GM18867 (cell line): ENCODE measurements around the gene CTSD.
"Not testable (repeated sequence)": the region's sequence is repeated elsewhere in the genome, so short reads cannot be mapped to it uniquely, and the experiment has no call there.

Experiments used
- ATAC-seq: cut with Tn5 transposase; IDR thresholded peaks from one replicate; pipeline ENCODE4 v1.9.1; 2021; ENCODE audit warnings: mild to moderate bottlenecking, moderate library complexity; ENCODE audit not compliant: unreplicated experiment

CTSD gene

DNA sequence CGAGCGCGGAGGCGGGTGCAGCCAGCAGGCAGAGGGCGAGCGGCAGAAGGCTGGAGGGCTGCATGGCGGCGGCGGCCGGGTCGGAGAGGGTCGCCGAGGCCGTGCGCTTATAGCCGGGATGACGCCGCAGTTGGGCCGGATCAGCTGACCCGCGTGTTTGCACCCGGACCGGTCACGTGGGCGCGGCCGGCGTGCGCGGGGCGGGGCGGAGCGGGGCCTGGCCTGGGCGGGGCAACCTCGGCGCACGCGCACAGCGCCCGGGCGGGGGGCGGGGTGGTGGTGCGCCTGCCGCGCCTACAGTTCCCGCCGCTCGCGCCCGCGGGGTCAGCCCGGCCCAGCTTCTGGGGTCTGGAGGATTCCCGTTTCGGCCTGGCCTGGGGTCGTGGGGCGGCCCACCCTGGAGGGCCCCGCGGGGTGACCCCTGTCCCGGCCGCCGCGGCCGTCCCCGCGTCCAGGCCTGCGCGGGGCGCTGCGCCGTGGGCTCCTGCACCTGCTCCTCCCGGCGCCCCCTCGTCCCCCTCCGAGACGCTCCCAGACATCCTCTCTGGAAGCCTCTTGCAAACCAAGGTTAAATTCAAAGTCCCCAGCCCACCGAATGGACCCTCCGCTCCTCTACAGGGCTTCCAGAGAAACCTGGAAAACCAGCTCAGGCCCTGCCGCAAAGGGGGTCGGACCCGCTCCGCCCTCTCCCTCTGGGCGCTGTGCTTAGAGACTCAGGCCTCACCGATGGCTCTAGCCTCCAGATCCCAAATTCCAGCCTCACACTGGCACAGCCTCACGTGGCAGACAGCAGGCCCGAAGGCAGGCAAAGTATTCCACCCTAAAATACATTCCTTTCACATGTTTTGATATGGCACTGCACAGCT lies at the start of gene CTSD:
TSS of gene CTSD (minus strand) at position 132 of the 866 bp plus-strand sequence. CDS start at position 64, 68 bp downstream.
- ATAC-seq, result peak; percentile 72

GRCh38 chr11:1813356-1813755 lies 49.6 kb upstream of the CTSD start:
- ATAC-seq, result not testable (repeated sequence)

DNA sequence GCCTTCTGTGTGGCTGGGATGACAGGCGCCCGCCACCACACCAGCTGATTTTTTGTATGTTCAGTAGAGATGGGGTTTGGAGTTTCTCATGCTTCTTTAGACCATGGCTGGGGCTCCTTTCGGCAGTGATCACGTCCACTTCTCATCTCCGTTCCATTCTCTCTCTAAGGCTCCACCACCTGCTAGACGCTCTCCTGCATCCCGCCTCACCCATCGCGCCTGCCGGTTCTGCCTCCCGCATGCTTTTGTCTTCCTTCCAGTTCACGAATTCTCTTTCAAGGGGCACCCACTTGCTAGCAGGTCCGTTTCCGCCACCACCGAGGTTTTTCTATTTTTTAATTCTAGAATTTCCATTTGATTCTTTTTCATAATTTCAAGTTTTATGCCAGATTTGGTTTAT lies 49.1 kb upstream of the CTSD start:
- no peak for ATAC-seq

DNA sequence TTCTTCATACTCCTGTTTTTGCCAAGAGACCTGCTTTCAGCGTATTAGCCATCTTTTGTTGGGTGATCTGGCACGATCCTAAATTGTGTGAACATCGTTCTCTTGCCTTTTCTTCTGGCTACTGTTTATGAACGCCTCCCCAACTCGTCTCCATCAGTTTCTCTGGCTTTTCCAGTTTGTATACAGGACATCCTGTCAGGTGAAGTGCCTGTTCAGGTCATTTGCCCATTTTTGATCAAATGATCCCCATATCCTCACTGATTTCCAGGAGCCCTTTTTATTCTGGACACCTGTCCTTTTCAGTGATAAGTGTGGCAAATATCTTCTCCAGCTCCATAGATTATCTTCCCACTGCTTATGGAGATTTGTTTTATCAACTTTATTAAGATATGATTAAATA lies 48.5 kb upstream of the CTSD start:
- ATAC-seq, result no peak

- no peak for ATAC-seq
Measured at GRCh38 chr11:1810761-1811160, 47.0 kb upstream of the CTSD start.

DNA sequence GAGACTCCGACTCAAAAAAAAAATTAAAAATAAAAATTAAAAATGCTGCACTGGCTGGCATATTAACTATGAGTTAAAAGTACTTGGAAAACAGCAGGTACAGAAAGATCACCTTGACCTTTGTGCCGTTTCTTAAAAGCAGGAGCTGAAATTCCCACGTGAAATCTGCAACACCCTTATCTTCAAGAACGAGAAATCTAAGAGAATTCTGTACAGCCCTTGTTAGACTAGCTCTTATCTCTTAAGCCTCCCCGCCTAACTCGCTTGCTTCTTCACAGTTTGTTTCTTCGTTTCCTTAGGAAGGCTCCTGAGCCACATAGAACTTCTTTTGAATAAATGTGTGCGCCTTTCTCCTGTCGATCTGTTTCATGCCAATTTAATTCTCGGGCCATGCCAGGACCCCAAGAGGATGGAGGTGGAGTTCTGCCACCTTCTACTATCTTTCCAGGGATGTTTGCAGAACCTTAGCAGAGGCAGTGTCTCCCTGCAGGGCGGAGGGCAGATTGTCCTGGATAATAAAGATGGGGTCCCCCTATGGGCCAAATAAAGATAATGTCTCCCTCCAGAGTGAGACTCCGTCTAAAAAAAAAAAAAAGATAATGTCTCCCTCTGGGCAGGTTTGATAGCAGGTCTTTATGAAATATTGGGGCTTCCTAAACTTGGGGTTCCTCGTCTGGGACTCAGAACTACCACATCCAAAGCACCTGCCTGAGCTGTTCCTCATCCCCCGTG lies 43.7 kb upstream of the CTSD start:
- ATAC-seq, result no peak

DNA sequence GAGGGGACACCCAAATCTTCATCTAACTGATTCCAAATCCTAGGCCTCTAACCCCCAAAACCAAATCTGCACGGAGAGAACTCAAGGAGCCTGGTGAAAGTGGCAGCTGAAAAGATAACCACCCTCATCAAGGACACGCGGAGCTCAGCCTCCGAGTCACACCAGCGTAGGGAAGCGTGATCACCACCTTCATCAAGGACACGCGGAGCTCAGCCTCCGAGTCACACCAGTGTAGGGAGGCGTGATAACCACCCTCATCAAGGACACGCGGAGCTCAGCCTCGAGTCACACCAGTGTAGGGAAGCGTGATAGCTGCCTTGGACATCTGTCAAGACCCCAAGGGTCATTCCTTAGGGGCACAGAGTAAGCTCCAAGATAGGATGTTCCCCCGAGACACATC lies 41.8 kb upstream of the CTSD start:
- no peak for ATAC-seq

DNA sequence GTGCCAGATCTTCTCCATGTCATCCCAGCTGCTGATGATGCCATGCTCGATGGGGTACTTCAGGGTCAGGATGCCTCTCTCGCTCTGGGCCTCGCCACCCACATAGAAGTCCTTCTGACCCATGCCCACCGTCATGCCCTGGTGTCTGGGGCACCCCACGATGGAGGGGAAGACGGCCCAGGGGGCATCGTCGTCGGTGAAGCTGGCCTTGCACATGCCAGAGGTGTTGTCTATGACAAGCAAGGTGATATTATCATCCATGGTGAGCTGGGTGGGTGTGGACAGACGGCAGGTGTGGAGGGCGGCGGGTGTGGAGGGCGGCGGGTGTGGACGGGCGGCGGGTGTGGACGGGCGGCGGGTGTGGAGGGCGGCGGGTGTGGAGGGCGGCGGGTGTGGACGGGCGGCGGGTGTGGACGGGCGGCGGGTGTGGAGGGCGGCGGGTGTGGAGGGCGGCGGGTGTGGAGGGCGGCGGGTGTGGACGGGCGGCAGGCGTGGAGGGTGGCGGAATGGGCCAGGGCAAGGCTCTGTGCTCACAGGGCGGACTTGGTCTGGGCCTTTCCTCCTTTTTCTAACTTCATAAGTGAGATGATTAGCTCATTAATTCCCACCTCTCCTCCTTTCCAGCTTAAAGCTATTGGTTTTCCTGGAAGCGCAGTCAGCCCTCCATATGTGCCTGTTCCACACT lies 40.2 kb upstream of the CTSD start:
- ATAC-seq, result not testable (repeated sequence)

DNA sequence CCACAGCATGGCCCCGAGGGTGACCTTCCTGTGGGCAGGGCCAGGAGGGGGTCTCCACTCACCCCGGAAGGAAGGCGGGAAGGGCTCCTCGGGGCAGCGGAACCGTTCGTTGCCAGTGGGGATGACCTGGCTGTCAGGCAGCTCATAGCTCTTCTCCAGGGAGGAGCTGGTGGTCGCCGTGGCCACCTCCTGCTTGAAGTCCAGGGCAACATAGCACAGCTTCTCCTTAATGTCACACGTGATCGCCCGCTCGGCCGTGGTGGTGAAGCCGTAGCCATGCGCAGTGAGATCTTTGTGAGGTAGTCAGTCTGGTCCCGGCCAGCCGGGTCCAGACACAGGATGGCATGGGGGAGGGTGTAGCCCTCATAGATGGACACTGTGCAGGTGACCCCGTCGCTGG lies 39.5 kb upstream of the CTSD start:
- ATAC-seq, result no peak

DNA sequence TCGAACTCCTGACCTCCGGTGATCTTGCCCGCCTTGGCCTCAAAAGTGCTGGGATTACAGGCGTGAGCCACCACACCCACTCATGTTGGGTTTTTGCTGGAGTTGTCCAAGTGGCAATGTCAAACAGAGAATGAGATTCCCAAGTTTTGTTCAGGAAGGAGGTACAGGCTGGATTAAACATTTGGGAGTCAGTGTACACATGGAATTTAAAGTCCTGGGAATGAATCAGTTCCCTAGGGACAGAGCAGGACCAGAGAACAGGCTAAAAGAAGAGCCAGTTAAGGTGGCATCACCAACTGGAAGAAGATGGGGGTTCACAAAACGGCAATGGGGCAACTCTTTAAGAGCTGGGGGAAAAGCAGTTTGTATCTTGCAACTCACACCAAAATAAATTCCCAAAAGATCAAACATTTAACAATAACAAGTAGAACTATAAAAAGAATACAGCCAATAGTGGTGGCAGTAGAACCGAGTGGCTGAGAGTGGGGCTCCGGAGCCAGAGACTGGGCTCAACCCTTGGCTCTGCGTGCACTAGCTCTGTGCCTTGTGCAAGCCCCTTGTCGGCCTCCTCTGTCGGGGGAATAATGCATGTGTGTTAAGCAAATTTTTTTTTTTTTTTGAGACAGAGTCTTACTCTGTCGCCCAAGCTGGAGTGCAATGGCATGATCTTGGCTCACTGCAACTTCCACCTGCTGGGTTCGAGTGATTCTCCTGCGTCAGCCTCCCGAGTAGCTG lies 33.8 kb upstream of the CTSD start:
- no peak for ATAC-seq

DNA sequence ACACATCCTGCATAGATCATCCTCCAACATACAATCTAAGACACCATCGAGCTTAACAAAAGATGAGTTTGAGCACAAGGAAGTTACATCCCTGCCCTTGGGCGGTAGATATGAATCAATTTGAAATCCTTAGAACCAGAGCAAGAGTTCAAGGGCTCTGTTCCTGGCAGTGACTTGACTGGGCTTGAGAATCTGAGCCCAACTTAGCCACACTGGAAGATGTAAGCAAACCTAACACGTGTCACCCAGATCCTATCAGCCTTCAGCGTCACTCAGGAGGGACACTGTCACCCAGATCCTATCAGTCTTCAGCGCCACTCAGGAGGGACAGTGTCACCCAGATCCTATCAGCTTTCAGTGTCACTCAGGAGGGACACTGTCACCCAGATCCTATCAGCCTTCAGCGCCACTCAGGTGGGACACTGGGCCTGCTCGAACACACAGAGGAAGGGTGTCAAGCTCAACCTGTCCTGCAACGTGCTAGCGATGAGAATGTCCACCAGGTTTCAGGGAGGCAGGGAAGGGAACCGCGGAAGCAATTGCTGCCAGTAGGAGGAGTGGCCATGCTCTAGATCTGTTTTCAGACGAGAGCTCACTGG lies 32.8 kb upstream of the CTSD start:
- ATAC-seq, result no peak

- no peak for ATAC-seq
Measured at GRCh38 chr11:1793081-1793480, 29.4 kb upstream of the CTSD start.

GRCh38 chr11:1792461-1792860 lies 28.7 kb upstream of the CTSD start:
- ATAC-seq, result no peak

DNA sequence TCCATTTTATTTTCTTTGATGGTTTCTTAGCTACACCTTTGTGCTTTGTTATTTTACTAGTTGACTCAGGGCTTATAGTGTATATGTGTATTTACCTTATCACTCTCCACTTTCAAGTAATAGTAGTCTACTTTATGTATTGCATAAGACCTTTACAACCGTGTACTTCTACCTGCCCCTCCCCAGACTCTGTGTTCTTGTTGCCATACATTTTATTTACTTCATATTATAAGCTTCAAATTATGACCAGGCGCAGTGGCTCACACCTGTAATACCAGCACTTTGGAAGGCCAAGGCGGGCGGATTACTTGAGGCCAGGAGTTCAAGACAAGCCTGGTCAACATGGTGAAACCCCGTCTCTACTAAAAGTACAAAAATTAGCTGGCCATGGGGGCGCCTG lies 28.2 kb upstream of the CTSD start:
- ATAC-seq, result no peak

- ATAC-seq, result no peak
Measured at GRCh38 chr11:1786466-1786865, 22.7 kb upstream of the CTSD start.

GRCh38 chr11:1785749-1786413 lies 22.2 kb upstream of the CTSD start:
- no peak for ATAC-seq

DNA sequence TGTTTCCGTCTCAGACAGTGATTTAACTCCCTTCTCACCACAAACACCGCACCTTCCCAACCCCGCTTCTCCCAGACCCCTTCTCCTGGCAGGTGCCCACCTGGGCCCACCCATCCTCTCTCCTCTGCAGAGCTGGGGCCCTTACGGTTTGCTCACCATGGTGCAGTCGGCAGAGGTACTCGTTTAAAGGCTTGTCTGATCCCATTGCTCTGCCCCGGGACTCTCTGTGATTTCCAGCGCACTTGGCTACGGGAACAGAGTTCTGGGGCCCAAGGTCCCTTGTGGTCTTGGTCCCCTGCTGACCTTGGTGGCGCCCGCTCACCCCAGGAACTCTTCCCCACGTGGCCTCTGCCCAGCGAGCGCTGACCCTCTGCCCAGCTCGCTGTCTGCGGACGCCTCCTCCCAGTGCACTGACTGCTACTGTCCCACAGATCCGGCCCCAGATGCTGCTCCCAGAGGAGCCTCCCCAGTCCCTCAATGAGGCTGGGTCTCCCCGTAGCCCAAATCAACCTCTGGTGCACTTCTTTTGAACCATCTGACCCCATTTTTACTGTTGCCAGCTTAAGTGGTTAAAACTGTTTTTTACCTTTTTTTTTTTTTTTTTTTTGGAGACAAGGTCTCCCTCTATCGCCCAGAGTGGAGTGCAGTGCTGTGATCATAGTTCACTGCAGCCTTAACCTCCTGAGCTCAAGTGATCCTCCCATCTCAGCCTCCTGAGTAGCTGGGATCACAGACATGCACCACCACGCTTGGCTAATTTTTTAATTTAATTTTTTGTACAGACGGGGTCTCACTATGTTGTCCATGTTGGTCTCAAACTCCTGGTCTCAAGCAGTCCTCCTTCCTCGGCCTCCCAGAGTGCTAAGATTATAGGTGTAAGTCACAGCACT lies 21.3 kb upstream of the CTSD start:
- ATAC-seq, result no peak

DNA sequence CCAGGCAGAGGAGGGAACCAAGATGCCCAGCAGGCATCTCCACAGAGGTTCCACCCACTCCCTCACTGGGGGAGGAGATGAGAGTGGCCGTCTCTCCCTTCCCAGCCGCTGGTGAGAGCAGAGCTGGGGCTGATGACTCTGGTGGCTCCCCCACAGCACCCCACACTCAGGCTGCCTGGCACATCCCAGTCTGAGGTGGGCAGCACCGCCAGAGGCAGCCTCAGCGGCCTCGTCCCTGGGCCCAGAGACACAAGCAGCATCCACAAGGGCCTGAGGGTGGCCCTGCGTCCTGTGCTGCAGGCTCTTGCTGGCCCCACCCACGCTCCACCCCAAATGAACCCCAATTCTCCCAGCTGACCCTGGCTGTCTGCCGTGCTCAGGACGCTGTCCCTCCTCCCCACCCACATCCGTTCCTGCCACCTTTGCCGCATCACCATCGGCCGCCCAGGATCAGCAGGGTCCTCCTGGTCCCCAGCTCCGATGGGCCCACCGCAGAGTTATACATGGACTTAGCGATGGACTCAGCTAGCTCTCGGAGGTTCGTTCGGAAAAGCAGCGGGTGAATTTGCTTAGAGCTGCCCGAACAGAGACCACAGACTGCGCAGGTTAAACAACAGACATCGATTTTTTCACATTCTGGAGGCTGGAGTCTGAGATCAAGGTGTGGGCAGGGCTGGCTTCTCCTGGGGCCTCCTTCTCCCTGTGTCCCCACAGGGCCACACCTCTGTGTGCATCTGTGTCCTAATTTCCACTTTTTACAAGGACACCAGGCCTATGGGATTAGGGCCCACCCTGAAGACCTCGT lies 20.2 kb upstream of the CTSD start:
- ATAC-seq, result no peak
